Neural progenitor cell (in vitro differentiated cells): Measurements from ENCODE around the gene KRT10. TPM values are rescaled to one million over a fixed set of nuclear protein-coding genes. Genes with fewer than 3 reads are reported as not detected.
"Not testable (repeated sequence)": the region's sequence is repeated elsewhere in the genome, so short reads cannot be mapped to it uniquely, and the experiment has no call there.

Source experiments
- DNase-seq: peaks from one replicate; pipeline ENCODE4 v3.0.0-alpha.2; 2016; ENCODE audit warnings: low spot score
- H2AFZ ChIP-seq: fragments of 200-600 bp; sonication (generic); replicated peaks from 2 replicates; pipeline ENCODE4 v1.6.1; 2016; ENCODE audit warnings: antibody characterized with exemption
- H3F3A ChIP-seq: fragments of 200-600 bp; sonication (generic); 2 replicates; pipeline ENCODE4 v1.6.1; 2016; ENCODE audit warnings: antibody characterized with exemption, low read depth
- H3K27ac ChIP-seq: fragments of 200-600 bp; sonication (generic); 2 replicates; pipeline ENCODE4 v1.5.1; 2016; ENCODE audit warnings: mild to moderate bottlenecking
- H3K27me3 ChIP-seq: fragments of 200-600 bp; sonication (generic); 2 replicates; pipeline ENCODE4 v1.6.1; 2016; ENCODE audit warnings: mild to moderate bottlenecking, moderate library complexity
- H3K36me3 ChIP-seq: fragments of 200-600 bp; sonication (generic); 2 replicates; pipeline ENCODE4 v1.5.1; 2016
- H3K4me1 ChIP-seq: fragments of 200-600 bp; sonication (generic); 2 replicates; pipeline ENCODE4 v1.6.1; 2016; ENCODE audit warnings: mixed run types
- H3K4me2 ChIP-seq: fragments of 200-600 bp; sonication (generic); 2 replicates; pipeline ENCODE4 v1.6.1; 2016
- H3K4me3 ChIP-seq: fragments of 200-600 bp; sonication (generic); 2 replicates; pipeline ENCODE4 v1.5.1; 2016
- H3K79me2 ChIP-seq: fragments of 200-600 bp; sonication (generic); 2 replicates; pipeline ENCODE4 v1.6.1; 2016; ENCODE audit warnings: low read depth
- H3K9ac ChIP-seq: fragments of 200-600 bp; sonication (generic); 2 replicates; pipeline ENCODE4 v1.6.1; 2016
- H3K9me3 ChIP-seq: fragments of 200-600 bp; sonication (generic); 2 replicates; pipeline ENCODE4 v1.5.1; 2016; ENCODE audit warnings: low read depth
- H4K20me1 ChIP-seq: fragments of 200-600 bp; sonication (generic); 2 replicates; pipeline ENCODE4 v1.6.1; 2016; ENCODE audit warnings: low read depth
- H3K27ac Mint-ChIP-seq: 3 replicates; pipeline ENCODE4 v1.8.0; 2021; ENCODE audit warnings: mixed read lengths
- H3K27me3 Mint-ChIP-seq: 2 replicates; pipeline ENCODE4 v1.8.0; 2022; ENCODE audit warnings: low read depth, mild to moderate bottlenecking, inconsistent platforms, moderate library complexity, mixed read lengths; ENCODE audit not compliant: insufficient read depth
- H3K36me3 Mint-ChIP-seq: 3 replicates; pipeline ENCODE4 v1.8.0; 2021; ENCODE audit warnings: mixed read lengths
- H3K4me1 Mint-ChIP-seq: 3 replicates; pipeline ENCODE4 v1.8.0; 2021; ENCODE audit warnings: mixed read lengths
- H3K4me3 Mint-ChIP-seq: 3 replicates; pipeline ENCODE4 v1.8.0; 2021; ENCODE audit warnings: mild to moderate bottlenecking, moderate library complexity, mixed read lengths
- H3K9me3 Mint-ChIP-seq: 3 replicates; pipeline ENCODE4 v1.8.0; 2020; ENCODE audit warnings: mixed read lengths
- CTCF ChIP-seq: fragments of 200-600 bp; sonication (generic); IDR thresholded peaks from 2 replicates; pipeline ENCODE4 v1.5.1; 2017; ENCODE audit warnings: antibody characterized with exemption, mild to moderate bottlenecking
- EZH2 ChIP-seq: fragments of 200-600 bp; sonication (generic); IDR thresholded peaks from 2 replicates; pipeline ENCODE4 v1.6.1; 2017; ENCODE audit warnings: antibody characterized with exemption, mild to moderate bottlenecking, moderate library complexity
- EZH2phosphoT487 ChIP-seq: fragments of 200-600 bp; sonication (generic); IDR thresholded peaks from 2 replicates; pipeline ENCODE4 v1.6.1; 2017; ENCODE audit warnings: antibody characterized with exemption
- total RNA-seq: library from RNA; depleted of rRNA; stranded (reverse); fragments of >200 nt; gene quantifications from 2 replicates; pipeline ENCODE4 v1.2.3, GENCODE V29; 2015; ENCODE audit warnings: low replicate concordance

Gene KRT10
- total RNA-seq, 1 donor from 2014 or later = 7.5 TPM

DNA sequence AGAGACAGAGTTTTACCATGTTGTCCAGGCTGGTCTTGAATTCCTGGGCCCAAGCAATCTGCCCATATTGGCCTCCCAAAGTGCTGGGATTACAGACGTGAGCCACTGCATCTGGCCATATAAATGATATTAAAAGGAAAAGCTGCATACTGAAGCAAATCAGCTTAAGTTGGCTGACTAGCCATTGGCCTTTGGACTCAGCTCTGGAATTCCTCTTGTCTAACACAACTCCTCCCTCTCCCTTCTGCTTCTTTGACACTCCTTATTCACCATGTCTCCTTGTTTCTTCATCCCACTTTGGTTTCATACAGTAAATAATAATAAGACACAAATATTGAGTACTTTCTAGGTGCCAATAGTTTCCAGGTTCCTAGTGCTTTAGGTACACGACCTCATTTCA is 37.1 kb upstream of the KRT10 start:
- Histone ChIP-seq H3K4me3 (no peak overlapping the region), H3K27ac (no peak overlapping the region), H2AFZ (no peak overlapping the region), H4K20me1 (no peaks in the 10 kb centered on the region), H3K4me2 (no peak overlapping the region), H3K4me1 (no peaks in the 10 kb centered on the region), H3K79me2 (no peaks in the 10 kb centered on the region), H3K9me3 (no peaks in the 10 kb centered on the region), H3K27me3 (no peaks in the 10 kb centered on the region), H3F3A (no peaks in the 10 kb centered on the region), H3K9ac (no peak overlapping the region), H3K36me3 (no peaks in the 10 kb centered on the region)
- Mint-ChIP-seq H3K27me3 (peaks cover 6% of the 10 kb centered on the region), H3K36me3 (no peaks in the 10 kb centered on the region), H3K4me3 (no peak overlapping the region), H3K4me1 (peaks cover 3% of the 10 kb centered on the region), H3K9me3 (no peaks in the 10 kb centered on the region), H3K27ac (no peak overlapping the region)
- DNase-seq = no peak
- TF ChIP-seq CTCF (no peak), EZH2phosphoT487 (no peak), EZH2 (no peak)

DNA sequence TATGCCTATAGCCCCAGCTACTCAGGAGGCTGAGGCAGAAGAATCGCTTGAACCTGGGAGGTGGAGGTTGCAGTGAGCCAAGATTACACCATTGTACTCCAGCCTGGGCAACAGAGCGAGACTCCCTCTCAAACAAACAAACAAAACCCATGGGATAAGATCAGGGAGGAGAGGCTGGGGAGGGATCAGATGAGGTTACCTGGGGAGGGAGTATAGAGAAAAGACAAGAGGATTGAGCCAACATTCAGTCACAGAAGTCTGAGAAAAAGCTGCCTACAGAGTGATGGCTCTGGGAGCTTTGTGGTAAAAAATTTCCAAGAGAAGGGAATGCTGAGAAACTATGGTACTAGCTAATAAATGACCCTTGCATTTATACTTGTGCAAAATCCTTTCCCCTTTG is 36.3 kb upstream of the KRT10 start:
- DNase-seq, H3K4me1 ChIP-seq, H3K4me1 Mint-ChIP-seq, H3K36me3 Mint-ChIP-seq, H4K20me1 ChIP-seq, H3K27ac ChIP-seq, H3K4me3 Mint-ChIP-seq, H3K9me3 ChIP-seq, H3K4me2 ChIP-seq, H2AFZ ChIP-seq, H3K9ac ChIP-seq, H3K79me2 ChIP-seq, H3K27ac Mint-ChIP-seq, H3K27me3 Mint-ChIP-seq, H3F3A ChIP-seq, H3K4me3 ChIP-seq, H3K9me3 Mint-ChIP-seq, H3K27me3 ChIP-seq, H3K36me3 ChIP-seq: not testable (repeated sequence)

GRCh38 chr17:40857535-40857934 is 35.1 kb upstream of the KRT10 start:
- no peaks in the 10 kb centered on the region for H3K36me3 ChIP-seq
- no peak overlapping the region for H3K27ac ChIP-seq
- no peak overlapping the region for H3K4me3 ChIP-seq
- no peak overlapping the region for H3K27ac Mint-ChIP-seq
- H3K79me2 ChIP-seq = no peaks in the 10 kb centered on the region
- H3K9me3 ChIP-seq = no peaks in the 10 kb centered on the region
- peaks cover 6% of the 10 kb centered on the region for H3K4me1 ChIP-seq
- no peak overlapping the region for H3K9ac ChIP-seq
- peaks cover 6% of the 10 kb centered on the region for H3K27me3 Mint-ChIP-seq
- no peak for TF ChIP-seq EZH2phosphoT487
- no peak for TF ChIP-seq CTCF
- TF ChIP-seq EZH2 = no peak
- H4K20me1 ChIP-seq = no peaks in the 10 kb centered on the region
- H3K9me3 Mint-ChIP-seq = no peaks in the 10 kb centered on the region
- peaks cover 3% of the 10 kb centered on the region for H3K4me1 Mint-ChIP-seq
- DNase-seq = no peak
- H2AFZ ChIP-seq = no peak overlapping the region
- no peak overlapping the region for H3K4me2 ChIP-seq
- no peak overlapping the region for H3K4me3 Mint-ChIP-seq
- no peaks in the 10 kb centered on the region for H3K36me3 Mint-ChIP-seq
- H3F3A ChIP-seq = no peaks in the 10 kb centered on the region
- H3K27me3 ChIP-seq = no peaks in the 10 kb centered on the region

- Histone ChIP-seq H3K27me3 (no peaks in the 10 kb centered on the region), H3K36me3 (no peaks in the 10 kb centered on the region), H3K4me3 (no peak overlapping the region), H3K4me1 (peaks cover 6% of the 10 kb centered on the region), H3K9ac (no peak overlapping the region), H2AFZ (no peak overlapping the region), H3K79me2 (no peaks in the 10 kb centered on the region), H3K27ac (no peak overlapping the region), H3K4me2 (no peak overlapping the region), H3F3A (no peaks in the 10 kb centered on the region), H4K20me1 (no peaks in the 10 kb centered on the region), H3K9me3 (no peaks in the 10 kb centered on the region)
- Mint-ChIP-seq H3K4me1 (peaks cover 3% of the 10 kb centered on the region), H3K9me3 (no peaks in the 10 kb centered on the region), H3K27me3 (peaks cover 6% of the 10 kb centered on the region), H3K27ac (no peak overlapping the region), H3K36me3 (no peaks in the 10 kb centered on the region), H3K4me3 (no peak overlapping the region)
- no peak for DNase-seq
- TF ChIP-seq EZH2phosphoT487 (no peak), CTCF (no peak), EZH2 (no peak)
Observed at GRCh38 chr17:40854175-40854814, 31.9 kb upstream of the KRT10 start.
